Suprapubic skin (tissue), 4 donors: ENCODE measurements around the gene DHPS.

Experiments used
- EP300 ChIP-seq: sonication (generic); formaldehyde crosslinking; IDR thresholded peaks from one replicate; pipeline ENCODE4 v1.6.1; 2017; ENCODE audit warnings: antibody characterized with exemption
- POLR2A ChIP-seq, 2 donors: fragments of 450-650 bp; IDR thresholded peaks; one replicate each; pipeline ENCODE4 v1.6.1; 2017; ENCODE audit warnings: antibody characterized with exemption in 2 of 2, mild to moderate bottlenecking in 2 of 2, moderate library complexity in 2 of 2
- POLR2AphosphoS5 ChIP-seq, 3 donors: sonication (generic); formaldehyde crosslinking; IDR thresholded peaks; one replicate each; pipeline ENCODE4 v1.6.1; 2017; ENCODE audit warnings: antibody characterized with exemption in 3 of 3
- TF ChIP-seq, protein P1 (sequence below), 2 donors: fragments of 200-600 bp in 1 of 2; fragments of 450-650 bp in 1 of 2; sonication (generic) in 1 of 2; IDR thresholded peaks; one replicate each; pipeline ENCODE4 v1.5.1; 2016 to 2019; ENCODE audit warnings: antibody characterized with exemption in 2 of 2, mild to moderate bottlenecking in 1 of 2, moderate library complexity in 1 of 2

DNA sequence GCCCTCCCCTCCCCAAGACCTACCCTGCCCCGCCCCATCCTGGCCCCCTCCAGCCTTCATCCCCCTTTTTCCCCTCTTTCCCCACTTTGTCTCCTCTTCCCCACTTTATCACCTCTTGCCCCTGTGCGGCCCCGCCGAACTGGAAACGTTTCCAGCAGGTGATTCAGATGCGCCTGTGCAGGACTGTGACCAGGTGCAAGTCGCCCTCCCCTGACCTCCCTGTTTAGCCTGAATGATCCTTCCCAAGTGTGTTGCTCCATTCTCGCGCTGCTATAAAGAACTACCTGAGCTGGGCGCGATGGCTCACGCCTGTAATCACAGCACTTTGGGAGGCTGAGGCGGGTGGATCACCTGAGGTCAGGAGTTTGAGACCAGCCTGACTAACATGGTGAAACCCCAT lies 45.0 kb downstream of the DHPS start:
- TF ChIP-seq, protein P1, sequence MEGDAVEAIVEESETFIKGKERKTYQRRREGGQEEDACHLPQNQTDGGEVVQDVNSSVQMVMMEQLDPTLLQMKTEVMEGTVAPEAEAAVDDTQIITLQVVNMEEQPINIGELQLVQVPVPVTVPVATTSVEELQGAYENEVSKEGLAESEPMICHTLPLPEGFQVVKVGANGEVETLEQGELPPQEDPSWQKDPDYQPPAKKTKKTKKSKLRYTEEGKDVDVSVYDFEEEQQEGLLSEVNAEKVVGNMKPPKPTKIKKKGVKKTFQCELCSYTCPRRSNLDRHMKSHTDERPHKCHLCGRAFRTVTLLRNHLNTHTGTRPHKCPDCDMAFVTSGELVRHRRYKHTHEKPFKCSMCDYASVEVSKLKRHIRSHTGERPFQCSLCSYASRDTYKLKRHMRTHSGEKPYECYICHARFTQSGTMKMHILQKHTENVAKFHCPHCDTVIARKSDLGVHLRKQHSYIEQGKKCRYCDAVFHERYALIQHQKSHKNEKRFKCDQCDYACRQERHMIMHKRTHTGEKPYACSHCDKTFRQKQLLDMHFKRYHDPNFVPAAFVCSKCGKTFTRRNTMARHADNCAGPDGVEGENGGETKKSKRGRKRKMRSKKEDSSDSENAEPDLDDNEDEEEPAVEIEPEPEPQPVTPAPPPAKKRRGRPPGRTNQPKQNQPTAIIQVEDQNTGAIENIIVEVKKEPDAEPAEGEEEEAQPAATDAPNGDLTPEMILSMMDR (IDR thresholded peaks at IDR 0.05) = no peak
- TF ChIP-seq POLR2AphosphoS5 (IDR thresholded peaks at IDR 0.05) (no peak), EP300 (no peak), POLR2A (IDR thresholded peaks at IDR 0.05) (no peak)
